Keratinocyte (primary cell): ENCODE data around the gene PRKCZ. TPM values are rescaled to one million over a fixed set of nuclear protein-coding genes. Genes with fewer than 3 reads are reported as not detected.

Experiments used
- DNase-seq: peaks from one replicate; pipeline ENCODE4 v3.0.0-alpha.2; 2011; ENCODE audit warnings: low read depth, missing footprints, low spot score
- FAIRE-seq: peaks from 2 replicates; lab custom pipeline; 2011; peaks lifted over from hg19 to GRCh38; lab: Jason Lieb, UNC
- H2AFZ ChIP-seq: 2 replicates; pipeline ENCODE4 v1.6.0; 2012; ENCODE audit warnings: low read length, control low read depth, inconsistent platforms; ENCODE audit not compliant: control insufficient read depth
- H3K27ac ChIP-seq: 2 replicates; pipeline ENCODE4 v1.5.1; 2011; ENCODE audit warnings: low read length; ENCODE audit not compliant: control insufficient read depth, insufficient read depth
- H3K27me3 ChIP-seq: 3 replicates; pipeline ENCODE4 v1.6.0; 2011; ENCODE audit warnings: low read length; ENCODE audit not compliant: control insufficient read depth, insufficient read depth; ENCODE audit errors: extremely low read depth
- H3K36me3 ChIP-seq, 2 experiments: 2 replicates in 1 of 2; 3 replicates in 1 of 2; pipeline ENCODE4 v1.5.1; 2011; ENCODE audit warnings: low read length in 2 of 2, mild to moderate bottlenecking in 1 of 2; ENCODE audit not compliant: control insufficient read depth in 2 of 2, insufficient read depth in 2 of 2; ENCODE audit errors: extremely low read depth in 1 of 2
- H3K4me1 ChIP-seq: 3 replicates; pipeline ENCODE4 v1.5.1; 2011; ENCODE audit warnings: low read length; ENCODE audit not compliant: control insufficient read depth, insufficient read depth; ENCODE audit errors: extremely low read depth
- H3K4me2 ChIP-seq: 3 replicates; pipeline ENCODE4 v1.6.0; 2011; ENCODE audit warnings: low read depth, low read length; ENCODE audit not compliant: control insufficient read depth, insufficient read depth; ENCODE audit errors: extremely low read depth
- H3K4me3 ChIP-seq, 3 experiments: fragments of 200-600 bp in 1 of 3; sonication (generic) in 1 of 3; 2 replicates in 2 of 3; 3 replicates in 1 of 3; pipeline ENCODE4 v1.5.1; 2011 to 2016; ENCODE audit warnings: low read length in 3 of 3, mild to moderate bottlenecking in 3 of 3, control low read depth in 2 of 3, inconsistent platforms in 1 of 3, low read depth in 1 of 3, mixed read lengths in 1 of 3, mixed run types in 1 of 3, moderate library complexity in 1 of 3; ENCODE audit not compliant: control insufficient read depth in 2 of 3, insufficient read depth in 2 of 3; ENCODE audit errors: extremely low read depth in 1 of 3
- H3K79me2 ChIP-seq: 2 replicates; pipeline ENCODE4 v1.6.0; 2012; ENCODE audit warnings: low read length; ENCODE audit not compliant: control insufficient read depth, insufficient read depth
- H3K9ac ChIP-seq: 3 replicates; pipeline ENCODE4 v1.6.0; 2011; ENCODE audit warnings: low read length; ENCODE audit not compliant: control insufficient read depth, insufficient read depth; ENCODE audit errors: extremely low read depth
- H3K9me1 ChIP-seq: 3 replicates; pipeline ENCODE4 v1.6.0; 2011; ENCODE audit warnings: low read length; ENCODE audit not compliant: control insufficient read depth, insufficient read depth; ENCODE audit errors: extremely low read depth
- H3K9me3 ChIP-seq: 2 replicates; pipeline ENCODE4 v1.5.1; 2012; ENCODE audit warnings: low read depth, low read length; ENCODE audit not compliant: control insufficient read depth
- H4K20me1 ChIP-seq: 3 replicates; pipeline ENCODE4 v1.6.0; 2011; ENCODE audit warnings: low read length; ENCODE audit not compliant: control insufficient read depth, insufficient read depth; ENCODE audit errors: extremely low read depth
- CTCF ChIP-seq, 3 experiments: IDR thresholded peaks in 1 of 3; conservative IDR thresholded peaks in 1 of 3; optimal IDR thresholded peaks in 1 of 3; 2 replicates in 2 of 3; 3 replicates in 1 of 3; pipeline versions ENCODE3 to v1.5.1; 2011; ENCODE audit warnings: low read length in 3 of 3, mild to moderate bottlenecking in 3 of 3, moderate library complexity in 2 of 3, control low read depth in 1 of 3, inconsistent platforms in 1 of 3; ENCODE audit not compliant: insufficient read depth in 2 of 3; ENCODE audit errors: extremely low read depth in 1 of 3
- EZH2 ChIP-seq: IDR thresholded peaks from one replicate; pipeline ENCODE4 v1.6.1; 2012; ENCODE audit warnings: inconsistent platforms, mild to moderate bottlenecking, low read length, moderate library complexity
- dilution Hi-C: fragments of 300-500 bp; cut with MboI; formaldehyde crosslinking; loops from one replicate; pipeline ENCODE4 v1.7.0; 2020; ENCODE audit warnings: low sequenced_read_pairs; ENCODE audit not compliant: extremely low pct_ligation_motif_present
- polyA plus RNA-seq, 5 experiments: library from polyadenylated mRNA; depleted of rRNA in 3 of 5; stranded (reverse) in 3 of 5; stranded (forward) in 1 of 5; unstranded in 1 of 5; fragments of >200 nt; gene quantifications; 1 replicate in 1 of 5; 2 replicates in 3 of 5; 3 replicates in 1 of 5; pipeline versions ENCODE4 v1.2.1 to v1.2.3, GENCODE V29; 2011 to 2012; ENCODE audit warnings: missing spikeins in 2 of 5, low read depth in 1 of 5, low replicate concordance in 1 of 5

Gene PRKCZ
- polyA plus RNA-seq, 1 donor (not counting 4 experiments of a cell fraction or from before 2014, with no cell fraction given), result 36.3 TPM

- H3K27ac ChIP-seq, result no peak overlapping the region
- no peak overlapping the region for H3K4me3 ChIP-seq
- DNase-seq (no peak), FAIRE-seq (no peak)
- no peaks in the 10 kb centered on the region for H3K79me2 ChIP-seq
- no peaks in the 10 kb centered on the region for H4K20me1 ChIP-seq
- no peak overlapping the region for H3K9ac ChIP-seq
- TF ChIP-seq EZH2 (no peak), CTCF (optimal IDR thresholded peaks at IDR 0.05 in 1 of 3, IDR thresholded peaks at IDR 0.05 in 1 of 3, conservative IDR thresholded peaks at IDR 0.05 in 1 of 3; ENCODE audit: extremely low read depth in 1 of 3, insufficient read depth in 2 of 3, low read length in 3 of 3) (no peak)
- H3K4me2 ChIP-seq, result no peak overlapping the region
- no peaks in the 10 kb centered on the region for H3K4me1 ChIP-seq
- H2AFZ ChIP-seq, result no peak overlapping the region
- H3K9me1 ChIP-seq, result no peaks in the 10 kb centered on the region
- no peaks in the 10 kb centered on the region for H3K27me3 ChIP-seq
- dilution Hi-C loops, result no loop called here
- H3K36me3 ChIP-seq, result peaks cover 0 to 1% of the 10 kb centered on the region in 2 experiments
- H3K9me3 ChIP-seq, result no peaks in the 10 kb centered on the region
These were observed 38.8 kb downstream of the PRKCZ start for GRCh38 chr1:2089051-2089450.

GRCh38 chr1:2090216-2090890 is 40.1 kb downstream of the PRKCZ start:
- FAIRE-seq, result no peak
- H3K4me3 ChIP-seq, result no peak overlapping the region
- H3K9ac ChIP-seq, result no peak overlapping the region
- no peaks in the 10 kb centered on the region for H3K4me1 ChIP-seq
- no peak for DNase-seq
- no peaks in the 10 kb centered on the region for H3K27me3 ChIP-seq
- no peaks in the 10 kb centered on the region for H4K20me1 ChIP-seq
- no peak overlapping the region for H2AFZ ChIP-seq
- TF ChIP-seq EZH2 (no peak), CTCF (optimal IDR thresholded peaks at IDR 0.05 in 1 of 3, IDR thresholded peaks at IDR 0.05 in 1 of 3, conservative IDR thresholded peaks at IDR 0.05 in 1 of 3; ENCODE audit: extremely low read depth in 1 of 3, insufficient read depth in 2 of 3, low read length in 3 of 3) (no peak)
- H3K27ac ChIP-seq, result no peak overlapping the region
- no peak overlapping the region for H3K4me2 ChIP-seq
- H3K9me1 ChIP-seq, result no peaks in the 10 kb centered on the region
- H3K9me3 ChIP-seq, result no peaks in the 10 kb centered on the region
- H3K36me3 ChIP-seq, result no peaks in the 10 kb centered on the region
- H3K79me2 ChIP-seq, result no peaks in the 10 kb centered on the region
- dilution Hi-C loops, result no loop called here
